Measurements from ENCODE around the gene CTPS1.

The CTPS1 gene

GRCh38 chr1:40979241-40980067, at the start of gene CTPS1:
Gene CTPS1 (plus strand): TSS chr1:40979696. CDS start chr1:40983291, 3,595 bp downstream.
- no peak for FAIRE-seq

GRCh38 chr1:40930174-40930964, 49.1 kb upstream of the CTPS1 start:
- no peak for FAIRE-seq

- no peak for FAIRE-seq
Measured at GRCh38 chr1:40931601-40932000, 47.9 kb upstream of the CTPS1 start.

- no peak for FAIRE-seq
Measured at GRCh38 chr1:40932006-40932405, 47.5 kb upstream of the CTPS1 start.

- no peak for FAIRE-seq
Measured at GRCh38 chr1:40936931-40937339, 42.6 kb upstream of the CTPS1 start.

GRCh38 chr1:40938393-40938792, 41.1 kb upstream of the CTPS1 start:
- no peak for FAIRE-seq

GRCh38 chr1:40939320-40940059, 40.0 kb upstream of the CTPS1 start:
- no peak for FAIRE-seq

GRCh38 chr1:40944326-40944725, 35.2 kb upstream of the CTPS1 start:
- no peak for FAIRE-seq

- FAIRE-seq = no peak
Measured at GRCh38 chr1:40944841-40945430, 34.6 kb upstream of the CTPS1 start.

- FAIRE-seq = no peak
Measured at GRCh38 chr1:40945491-40945973, 34.0 kb upstream of the CTPS1 start.

- no peak for FAIRE-seq
Measured at GRCh38 chr1:40948741-40949443, 30.6 kb upstream of the CTPS1 start.

- no peak for FAIRE-seq
Measured at GRCh38 chr1:40949563-40949962, 29.9 kb upstream of the CTPS1 start.

- no peak for FAIRE-seq
Measured at GRCh38 chr1:40951943-40952743, 27.4 kb upstream of the CTPS1 start.

GRCh38 chr1:40952744-40953315, 26.7 kb upstream of the CTPS1 start:
- no peak for FAIRE-seq

- FAIRE-seq = no peak
Measured at GRCh38 chr1:40954626-40955025, 24.9 kb upstream of the CTPS1 start.

GRCh38 chr1:40955266-40955665, 24.2 kb upstream of the CTPS1 start:
- no peak for FAIRE-seq

- FAIRE-seq = no peak
Measured at GRCh38 chr1:40956407-40956806, 23.1 kb upstream of the CTPS1 start.

- FAIRE-seq = no peak
Measured at GRCh38 chr1:40958210-40958609, 21.3 kb upstream of the CTPS1 start.

GRCh38 chr1:40965531-40965930, 14.0 kb upstream of the CTPS1 start:
- FAIRE-seq = no peak

- no peak for FAIRE-seq
Measured at GRCh38 chr1:40966417-40966816, 13.1 kb upstream of the CTPS1 start.

GRCh38 chr1:40969445-40969844, 10.1 kb upstream of the CTPS1 start:
- FAIRE-seq = no peak

All from islet of Langerhans (tissue), 1 donor.